Aorta (tissue), 5 donors: ENCODE results near the gene SPDYE2. TPM values are rescaled to one million over a fixed set of nuclear protein-coding genes. Genes with fewer than 3 reads are reported as not detected.
"Not testable (repeated sequence)": the region's sequence is repeated elsewhere in the genome, so short reads cannot be mapped to it uniquely, and the experiment has no call there.

ENCODE experiments used
- ATAC-seq: fragments of 200-7000 bp; cut with Tn5 transposase; one replicate; pipeline ENCODE4 v1.9.1; 2022; ENCODE audit warnings: moderate library complexity; ENCODE audit not compliant: low FRiP score
- DNase-seq, 2 donors: peaks; one replicate each; pipeline ENCODE4 v3.0.0-alpha.2; 2020
- H3K27ac ChIP-seq, 2 donors: one replicate each; pipeline ENCODE4 v1.5.1; 2013; ENCODE audit warnings: low read length in 2 of 2, mild to moderate bottlenecking in 2 of 2, moderate library complexity in 2 of 2, control low read depth in 1 of 2, inconsistent platforms in 1 of 2, low read depth in 1 of 2
- H3K27me3 ChIP-seq, 2 donors: one replicate each; pipeline ENCODE4 v1.6.1; 2013; ENCODE audit warnings: control low read depth in 1 of 2, low read length in 1 of 2, mild to moderate bottlenecking in 1 of 2, moderate library complexity in 1 of 2; ENCODE audit not compliant: insufficient read depth in 2 of 2, control insufficient read depth in 1 of 2
- H3K36me3 ChIP-seq, 2 donors: one replicate each; pipeline ENCODE4 v1.6.1; 2013; ENCODE audit warnings: control low read depth in 1 of 2, low read length in 1 of 2, mild to moderate bottlenecking in 1 of 2; ENCODE audit not compliant: insufficient read depth in 2 of 2, control insufficient read depth in 1 of 2
- H3K4me1 ChIP-seq, 2 donors: one replicate each; pipeline ENCODE4 v1.6.1; 2013; ENCODE audit warnings: low read length in 2 of 2, control low read depth in 1 of 2, mild to moderate bottlenecking in 1 of 2, moderate library complexity in 1 of 2; ENCODE audit not compliant: insufficient read depth in 2 of 2, control insufficient read depth in 1 of 2
- H3K4me3 ChIP-seq, 2 donors: one replicate each; pipeline ENCODE4 v1.5.1; 2013; ENCODE audit warnings: low read length in 2 of 2, control low read depth in 1 of 2, mild to moderate bottlenecking in 1 of 2
- H3K9me3 ChIP-seq: one replicate; pipeline ENCODE4 v1.6.1; 2013; ENCODE audit warnings: mild to moderate bottlenecking, low read length; ENCODE audit not compliant: control insufficient read depth
- WGBS, 2 donors: extraction: QIAGEN DNeasy Blood & Tissue Kit; methylation state at CpG; one replicate each; pipeline ENCODE4 v1.1.7; 2013; 5-methylcytosine and 5-hydroxymethylcytosine counted together
- intact Hi-C, 2 donors: fragments of 100-400 bp; cut with DNase I; formaldehyde crosslinking; loops; one replicate each; pipeline versions ENCODE4 v1.14.2 to v1.15.0; 2022
- polyA plus RNA-seq, 2 donors: library from polyadenylated mRNA; stranded (reverse); fragments of 200-250 nt; gene quantifications; one replicate each; pipeline ENCODE4 v1.2.3, GENCODE V29; 2013
- total RNA-seq, 2 donors: library from RNA; stranded (reverse); fragmentation: NEBNext Ultra II Directional; extraction: Animal tissue kit (Norgen Biotek cat#: 25700); gene quantifications; one replicate each; pipeline ENCODE4 v1.2.1, GENCODE V29; 2021
- donor health status: healthy with polysubstance abuse.
- donor health status: Bipolar disorder and iron deficiency.
- donor health status: DM: no; HTN: no; CAD: no.
- donor health status: DM: no; HTN: no; CAD: no.
- donor health status: DM: yes; HTN: yes; CAD: no.

Gene SPDYE2
- total and polyA plus RNA-seq, 4 donors, result not detected

- H3K36me3 ChIP-seq, H3K9me3 ChIP-seq, H3K27me3 ChIP-seq, H3K27ac ChIP-seq, H3K4me3 ChIP-seq, ATAC-seq, H3K4me1 ChIP-seq, intact Hi-C loops: not testable (repeated sequence)
- DNase-seq, result peak in 1 of 2 donors; percentile 41
- WGBS, 2 donors, result 66 to 78% methylated on average over 5 to 6 of the region's 10 CpGs
Measured at GRCh38 chr7:102609734-102610133, 58.7 kb downstream of the SPDYE2 start.

GRCh38 chr7:102610441-102610840 is 59.4 kb downstream of the SPDYE2 start:
- H3K4me3 ChIP-seq, H3K9me3 ChIP-seq, H3K4me1 ChIP-seq, H3K27me3 ChIP-seq, ATAC-seq, intact Hi-C loops, H3K27ac ChIP-seq, H3K36me3 ChIP-seq: not testable (repeated sequence)
- no CpG with 5 or more reads among the region's 7 CpGs for WGBS, 2 donors
- DNase-seq, result peak in 1 of 2 donors; percentile 67

- H3K4me3 ChIP-seq, intact Hi-C loops, H3K27me3 ChIP-seq, H3K4me1 ChIP-seq, H3K9me3 ChIP-seq, DNase-seq, H3K27ac ChIP-seq, H3K36me3 ChIP-seq: not testable (repeated sequence)
- ATAC-seq, result peak; percentile 71
- WGBS, 2 donors, result no CpG with 5 or more reads among the region's 30 CpGs
Measured at GRCh38 chr7:102611013-102611674, 60.1 kb downstream of the SPDYE2 start.

GRCh38 chr7:102611675-102612325 is 60.8 kb downstream of the SPDYE2 start:
- H3K36me3 ChIP-seq, H3K9me3 ChIP-seq, H3K27ac ChIP-seq, ATAC-seq, H3K27me3 ChIP-seq, intact Hi-C loops, H3K4me1 ChIP-seq, H3K4me3 ChIP-seq: not testable (repeated sequence)
- DNase-seq, result peak; percentile 64 to 80
- 27 to 34% methylated on average over 7 to 8 of the region's 10 CpGs for WGBS, 2 donors

Other genes with a start within 250 kb of the SPDYE2 start
- gene SPDYE6, start 194.8 kb upstream of the SPDYE2 start, total RNA-seq, result not detected
- under 1 TPM in 1 of 2 donors, not detected in 1; 0.31 TPM for gene SPDYE6, start 194.8 kb upstream of the SPDYE2 start, polyA plus RNA-seq
- gene PRKRIP1, start 154.9 kb upstream of the SPDYE2 start, total RNA-seq, result 10 to 100 TPM; 19.0 to 26.0 TPM
- 10 to 100 TPM; 14.9 to 66.5 TPM for gene PRKRIP1, start 154.9 kb upstream of the SPDYE2 start, polyA plus RNA-seq
- 10 to 100 TPM; 17.8 to 25.5 TPM for gene ORAI2, start 117.7 kb upstream of the SPDYE2 start, total RNA-seq
- 1 to 10 TPM; 3.1 to 7.4 TPM for gene ORAI2, start 117.7 kb upstream of the SPDYE2 start, polyA plus RNA-seq
- 1 to 10 TPM; 6.1 to 8.7 TPM for gene ALKBH4, start 86.4 kb upstream of the SPDYE2 start, total RNA-seq
- 10 to 100 TPM in 1 of 2 donors, 1 to 10 TPM in 1; 9.1 to 10.2 TPM for gene ALKBH4, start 86.4 kb upstream of the SPDYE2 start, polyA plus RNA-seq
- 1 to 10 TPM; 8.6 to 9.4 TPM for gene LRWD1, start 86.2 kb upstream of the SPDYE2 start, total RNA-seq
- gene LRWD1, start 86.2 kb upstream of the SPDYE2 start, polyA plus RNA-seq, result 10 to 100 TPM; 13.4 to 16.5 TPM
- 10 to 100 TPM; 29.6 to 35.9 TPM for gene POLR2J, start 72.3 kb upstream of the SPDYE2 start, total RNA-seq
- gene POLR2J, start 72.3 kb upstream of the SPDYE2 start, polyA plus RNA-seq, result 10 to 100 TPM; 90.0 to 92.9 TPM
- 10 to 100 TPM; 44.1 to 81.9 TPM for gene RASA4B, start 33.4 kb upstream of the SPDYE2 start, total RNA-seq
- gene RASA4B, start 33.4 kb upstream of the SPDYE2 start, polyA plus RNA-seq, result 10 to 100 TPM; 14.4 to 50.9 TPM
- 10 to 100 TPM; 19.5 to 41.7 TPM for gene UPK3BL2, start 7.5 kb upstream of the SPDYE2 start, total RNA-seq
- gene UPK3BL2, start 7.5 kb upstream of the SPDYE2 start, polyA plus RNA-seq, result 10 to 100 TPM in 1 of 2 donors, 1 to 10 TPM in 1; 4.0 to 27.5 TPM
- 10 to 100 TPM; 27.5 to 69.9 TPM for gene POLR2J3, start 21.4 kb downstream of the SPDYE2 start, total RNA-seq
- 10 to 100 TPM; 35.4 to 64.7 TPM for gene POLR2J3, start 21.4 kb downstream of the SPDYE2 start, polyA plus RNA-seq
- 100 to 1,000 TPM; 133 to 354 TPM for gene RASA4, start 65.5 kb downstream of the SPDYE2 start, total RNA-seq
- gene RASA4, start 65.5 kb downstream of the SPDYE2 start, polyA plus RNA-seq, result 10 to 100 TPM; 19.2 to 62.0 TPM
- 10 to 100 TPM in 1 of 2 donors, 1 to 10 TPM in 1; 7.5 to 28.4 TPM for gene UPK3BL1, start 91.6 kb downstream of the SPDYE2 start, total RNA-seq
- 100 to 1,000 TPM in 1 of 2 donors, 10 to 100 TPM in 1; 21.0 to 142 TPM for gene UPK3BL1, start 91.6 kb downstream of the SPDYE2 start, polyA plus RNA-seq
- not detected for gene SPDYE2B, start 99.1 kb downstream of the SPDYE2 start, total RNA-seq
- not detected for gene SPDYE2B, start 99.1 kb downstream of the SPDYE2 start, polyA plus RNA-seq
- 10 to 100 TPM in 1 of 2 donors, 1 to 10 TPM in 1; 10.0 to 22.1 TPM for gene POLR2J2, start 120.4 kb downstream of the SPDYE2 start, total RNA-seq
- gene POLR2J2, start 120.4 kb downstream of the SPDYE2 start, polyA plus RNA-seq, result 1 to 10 TPM in 1 of 2 donors, not detected in 1; 4.4 TPM
- gene FAM185A, start 197.8 kb downstream of the SPDYE2 start, total RNA-seq, result 10 to 100 TPM in 1 of 2 donors, 1 to 10 TPM in 1; 6.5 to 12.6 TPM
- gene FAM185A, start 197.8 kb downstream of the SPDYE2 start, polyA plus RNA-seq, result 1 to 10 TPM; 3.6 to 6.1 TPM